Neuron (in vitro differentiated cells): ENCODE results near the gene KCTD15.

Source experiments
- H2AFZ ChIP-seq: one replicate; pipeline ENCODE4 v1.6.1; 2013; ENCODE audit warnings: low read depth, mild to moderate bottlenecking, inconsistent platforms, low read length, moderate library complexity
- H3K27me3 ChIP-seq: one replicate; pipeline ENCODE4 v1.6.1; 2013; ENCODE audit warnings: low read length; ENCODE audit not compliant: insufficient read depth
- H3K36me3 ChIP-seq: one replicate; pipeline ENCODE4 v1.6.1; 2013; ENCODE audit warnings: low read length; ENCODE audit not compliant: insufficient read depth
- H3K4me1 ChIP-seq: one replicate; pipeline ENCODE4 v1.6.1; 2013; ENCODE audit warnings: low read length; ENCODE audit not compliant: insufficient read depth
- H3K4me3 ChIP-seq: 2 replicates; pipeline ENCODE4 v1.5.1; 2013; ENCODE audit warnings: mild to moderate bottlenecking, low read length, moderate library complexity
- H3K9me3 ChIP-seq: one replicate; pipeline ENCODE4 v1.6.1; 2013; ENCODE audit warnings: low read length

The KCTD15 gene

DNA sequence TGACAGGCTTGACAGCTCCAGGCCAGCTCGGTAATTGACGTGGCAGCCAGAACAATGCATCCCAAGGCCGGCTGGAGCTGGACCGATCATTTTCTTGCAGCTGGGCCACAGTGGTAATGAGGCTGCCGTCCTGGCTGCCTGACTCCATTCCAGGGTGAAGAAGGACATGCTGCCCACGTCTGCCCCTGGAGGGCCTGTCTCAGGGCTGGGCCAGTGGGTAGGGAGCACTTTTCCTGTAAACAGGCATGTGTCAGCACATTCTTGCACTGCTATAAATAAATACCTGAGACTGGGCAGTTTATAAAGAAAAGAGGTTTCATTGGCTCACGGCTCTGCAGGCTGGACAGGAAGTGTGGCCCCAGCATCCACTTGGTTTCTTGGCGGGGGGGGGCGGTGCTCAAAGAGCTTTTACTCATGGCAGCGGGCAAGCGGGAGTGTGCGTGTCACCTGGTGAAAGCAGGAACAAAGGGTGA, 38.1 kb upstream of the KCTD15 start:
- Histone ChIP-seq H3K4me1 (peaks cover 8% of the 10 kb centered on the region), H3K27me3 (peaks cover 2% of the 10 kb centered on the region), H3K36me3 (no peaks in the 10 kb centered on the region), H3K9me3 (no peaks in the 10 kb centered on the region), H3K4me3 (no peak overlapping the region), H2AFZ (no peak overlapping the region)

DNA sequence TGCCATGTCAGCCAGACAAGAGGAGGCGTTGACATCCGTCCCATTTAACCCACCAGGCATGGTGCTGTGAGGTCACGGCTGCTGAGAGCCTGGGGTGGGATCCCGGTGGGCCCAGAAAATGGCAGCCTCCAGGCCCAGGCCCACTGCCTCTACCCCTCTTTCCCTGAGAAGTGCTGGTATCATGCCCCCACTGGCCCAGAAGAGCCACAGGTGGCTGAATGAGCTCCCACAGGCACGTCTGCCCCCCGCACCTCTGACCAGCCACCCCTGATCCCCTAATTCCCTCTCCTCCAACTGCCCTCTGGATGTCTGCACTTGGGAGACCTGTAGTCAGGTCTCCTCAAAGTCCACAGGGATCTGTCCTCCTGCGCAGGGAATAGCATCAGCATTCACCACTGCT, 37.3 kb upstream of the KCTD15 start:
- no peaks in the 10 kb centered on the region for H3K9me3 ChIP-seq
- H3K36me3 ChIP-seq = no peaks in the 10 kb centered on the region

DNA sequence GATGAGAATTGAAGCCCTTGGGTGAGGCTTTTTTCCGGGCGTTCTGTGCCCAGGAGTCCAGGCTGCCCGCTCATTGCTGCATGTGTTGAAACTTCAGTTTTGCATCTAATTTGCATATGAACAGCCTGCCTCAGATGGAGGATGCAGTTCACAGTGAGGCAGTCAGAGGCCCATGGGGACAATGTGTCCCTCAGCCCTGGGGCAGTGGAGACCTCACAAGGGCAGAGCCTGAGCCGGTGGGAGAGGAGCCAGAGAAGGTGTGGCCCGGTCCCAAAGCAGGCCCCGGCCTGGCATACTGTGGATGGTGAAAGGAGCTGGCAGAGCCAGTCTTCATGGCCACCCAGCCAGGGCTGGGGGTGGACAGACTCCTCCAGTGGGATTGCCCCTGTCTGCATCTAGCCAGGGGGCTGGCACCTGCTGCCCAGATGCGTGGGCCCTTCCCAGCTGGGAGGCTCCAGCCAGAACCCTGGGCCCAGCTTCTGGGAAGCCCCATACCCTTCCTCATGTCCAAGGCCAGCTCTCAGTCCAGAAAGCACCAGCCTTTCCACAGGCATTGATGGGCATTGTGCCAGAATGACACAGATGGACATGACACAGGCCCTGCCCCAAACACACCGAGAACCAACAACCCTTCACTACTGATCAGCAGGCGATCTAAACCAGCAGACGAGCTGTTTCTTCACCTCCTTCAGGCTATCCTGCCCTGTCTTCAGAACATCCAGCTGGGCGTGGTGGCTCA, 32.9 kb upstream of the KCTD15 start:
- Histone ChIP-seq H3K36me3 (no peaks in the 10 kb centered on the region), H3K4me1 (peaks cover under 1% of the 10 kb centered on the region), H2AFZ (no peak overlapping the region), H3K9me3 (no peaks in the 10 kb centered on the region), H3K4me3 (no peak overlapping the region), H3K27me3 (peaks cover 11% of the 10 kb centered on the region)

More for the DNA sequence above, 37.3 kb upstream of the KCTD15 start:
- Histone ChIP-seq H3K4me1 (peaks cover 8% of the 10 kb centered on the region), H3K27me3 (peaks cover 2% of the 10 kb centered on the region), H2AFZ (no peak overlapping the region), H3K4me3 (no peak overlapping the region)

DNA sequence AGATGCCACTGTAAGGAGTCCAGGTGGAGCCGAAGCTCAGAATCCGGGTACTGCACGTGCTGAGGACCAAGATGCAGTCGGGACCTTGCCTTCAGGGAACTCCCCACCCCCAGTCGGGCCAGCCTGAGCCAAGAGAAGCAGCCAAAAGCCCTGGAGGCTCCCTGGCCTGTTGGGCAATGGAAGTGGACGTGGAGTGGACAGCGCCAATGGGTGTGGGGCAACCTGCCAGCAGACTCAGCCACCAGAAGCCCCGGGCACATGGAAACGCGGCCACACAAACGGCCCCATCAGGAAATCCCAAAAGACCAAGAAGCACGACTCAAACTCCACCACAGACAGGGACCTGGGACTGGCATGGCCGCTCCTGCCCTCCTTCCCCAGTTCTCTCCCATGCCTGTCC, 30.0 kb upstream of the KCTD15 start:
- Histone ChIP-seq H3K4me3 (no peak overlapping the region), H3K36me3 (no peaks in the 10 kb centered on the region), H2AFZ (no peak overlapping the region), H3K9me3 (no peaks in the 10 kb centered on the region), H3K27me3 (peaks cover 11% of the 10 kb centered on the region), H3K4me1 (no peaks in the 10 kb centered on the region)

DNA sequence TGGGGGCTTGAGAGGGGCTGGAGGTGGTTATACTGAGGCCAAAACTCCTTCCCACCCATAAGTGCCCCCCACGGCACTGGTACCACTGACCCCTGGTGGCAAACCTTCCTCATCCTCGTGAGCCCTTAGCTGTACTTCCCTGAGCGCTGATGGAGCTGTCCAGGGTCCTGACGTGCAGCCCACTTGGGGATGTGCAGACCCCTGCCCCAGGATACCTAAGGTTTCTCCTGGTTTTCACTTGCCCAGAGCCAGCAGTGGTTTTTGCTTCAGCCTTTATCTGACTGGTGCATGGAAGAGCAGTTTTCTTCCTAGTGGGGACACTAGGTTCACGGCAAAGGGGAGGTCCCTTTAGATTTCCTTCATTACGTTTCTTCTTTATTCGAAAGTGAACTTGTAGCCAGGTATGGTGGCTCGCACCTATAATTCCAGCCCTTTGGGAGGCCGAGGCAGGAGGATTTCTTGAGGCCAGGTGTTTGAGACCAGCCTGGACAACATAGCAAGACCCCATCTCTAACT, 28.7 kb upstream of the KCTD15 start:
- H3K4me1 ChIP-seq = no peaks in the 10 kb centered on the region
- no peaks in the 10 kb centered on the region for H3K36me3 ChIP-seq
- H3K27me3 ChIP-seq = peaks cover 11% of the 10 kb centered on the region
- no peak overlapping the region for H3K4me3 ChIP-seq
- no peaks in the 10 kb centered on the region for H3K9me3 ChIP-seq
- no peak overlapping the region for H2AFZ ChIP-seq

DNA sequence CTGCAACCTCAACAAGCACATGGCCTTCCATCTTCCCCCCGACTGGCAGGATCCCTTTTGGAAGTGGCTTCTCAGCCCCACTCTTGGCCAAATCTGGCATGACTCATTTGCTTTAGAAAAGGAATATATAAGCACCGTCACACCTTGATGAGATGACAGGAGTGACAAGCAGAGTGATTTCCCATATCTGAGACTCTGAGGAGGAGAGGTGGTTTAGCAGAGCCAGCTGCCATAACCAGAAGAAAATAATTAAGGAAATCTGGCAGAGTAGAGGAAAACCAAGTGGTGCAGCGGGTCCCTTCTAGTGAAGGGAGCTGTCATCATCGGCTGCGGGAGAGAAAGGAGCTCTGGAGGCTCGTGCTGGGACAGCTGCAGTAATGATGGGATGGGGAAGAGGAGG, 27.5 kb upstream of the KCTD15 start:
- no peaks in the 10 kb centered on the region for H3K36me3 ChIP-seq
- peaks cover 11% of the 10 kb centered on the region for H3K27me3 ChIP-seq
- no peak overlapping the region for H3K4me3 ChIP-seq
- H3K9me3 ChIP-seq = no peaks in the 10 kb centered on the region
- H3K4me1 ChIP-seq = no peaks in the 10 kb centered on the region
- H2AFZ ChIP-seq = no peak overlapping the region

DNA sequence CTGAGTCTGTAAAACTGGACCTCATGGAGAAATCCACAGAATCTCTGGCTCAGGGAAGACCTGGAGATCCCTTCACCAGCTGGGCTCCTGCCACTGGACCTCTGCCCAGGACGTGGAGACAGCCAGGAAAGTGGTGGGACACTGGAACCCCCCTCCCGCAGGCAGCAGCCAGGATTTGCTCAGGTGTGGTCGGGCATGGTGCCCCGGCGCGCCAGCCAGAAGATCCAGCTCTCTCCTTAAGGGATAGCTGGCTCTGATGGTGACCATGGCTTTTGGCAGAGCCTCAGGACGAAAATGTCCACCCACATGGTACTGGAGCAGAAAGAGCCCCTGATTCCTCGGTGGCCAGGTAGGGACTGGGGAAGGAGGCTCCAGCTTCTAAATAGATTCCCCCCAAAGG, 26.6 kb upstream of the KCTD15 start:
- Histone ChIP-seq H3K4me3 (no peak overlapping the region), H3K27me3 (peaks cover 9% of the 10 kb centered on the region), H2AFZ (no peak overlapping the region)

DNA sequence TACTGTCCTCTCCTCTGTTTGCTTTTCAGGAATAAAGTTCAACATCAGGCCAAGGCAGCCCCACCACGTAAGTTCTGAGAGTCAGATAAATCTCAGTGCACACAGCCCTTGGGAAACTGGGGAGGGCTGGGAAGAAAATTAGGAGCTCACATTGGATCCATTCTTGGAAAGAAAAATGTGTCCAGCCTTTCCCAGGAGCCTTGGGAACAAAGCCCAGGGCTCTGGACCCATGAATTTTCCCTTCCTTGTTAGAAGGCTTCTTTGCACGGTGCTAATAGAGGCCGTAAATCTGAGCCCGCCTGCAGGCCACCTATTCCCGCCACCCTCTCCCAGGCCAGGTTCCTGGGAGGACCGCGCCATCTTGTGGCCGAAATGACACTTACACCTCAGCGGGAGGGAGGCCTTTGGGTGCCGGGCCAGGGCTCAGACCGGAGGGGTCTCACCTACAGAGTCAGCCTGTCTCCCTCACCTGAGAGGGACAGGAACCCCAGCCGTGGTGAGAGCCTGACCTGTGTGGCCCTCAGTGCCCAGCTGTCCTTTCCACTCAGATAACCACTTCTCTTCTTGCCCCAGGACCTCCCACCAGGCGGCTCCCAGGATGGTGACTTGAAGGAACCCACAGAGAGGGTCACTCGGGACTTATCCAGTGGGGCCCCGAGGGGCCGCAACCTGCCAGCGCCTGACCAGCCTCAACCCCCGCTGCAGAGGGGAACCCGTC, 25.1 kb upstream of the KCTD15 start:
- Histone ChIP-seq H3K27me3 (no peaks in the 10 kb centered on the region), H3K9me3 (no peaks in the 10 kb centered on the region), H2AFZ (no peak overlapping the region)

More for the DNA sequence above, 26.6 kb upstream of the KCTD15 start:
- Histone ChIP-seq H3K36me3 (no peaks in the 10 kb centered on the region), H3K4me1 (no peaks in the 10 kb centered on the region), H3K9me3 (no peaks in the 10 kb centered on the region)

DNA sequence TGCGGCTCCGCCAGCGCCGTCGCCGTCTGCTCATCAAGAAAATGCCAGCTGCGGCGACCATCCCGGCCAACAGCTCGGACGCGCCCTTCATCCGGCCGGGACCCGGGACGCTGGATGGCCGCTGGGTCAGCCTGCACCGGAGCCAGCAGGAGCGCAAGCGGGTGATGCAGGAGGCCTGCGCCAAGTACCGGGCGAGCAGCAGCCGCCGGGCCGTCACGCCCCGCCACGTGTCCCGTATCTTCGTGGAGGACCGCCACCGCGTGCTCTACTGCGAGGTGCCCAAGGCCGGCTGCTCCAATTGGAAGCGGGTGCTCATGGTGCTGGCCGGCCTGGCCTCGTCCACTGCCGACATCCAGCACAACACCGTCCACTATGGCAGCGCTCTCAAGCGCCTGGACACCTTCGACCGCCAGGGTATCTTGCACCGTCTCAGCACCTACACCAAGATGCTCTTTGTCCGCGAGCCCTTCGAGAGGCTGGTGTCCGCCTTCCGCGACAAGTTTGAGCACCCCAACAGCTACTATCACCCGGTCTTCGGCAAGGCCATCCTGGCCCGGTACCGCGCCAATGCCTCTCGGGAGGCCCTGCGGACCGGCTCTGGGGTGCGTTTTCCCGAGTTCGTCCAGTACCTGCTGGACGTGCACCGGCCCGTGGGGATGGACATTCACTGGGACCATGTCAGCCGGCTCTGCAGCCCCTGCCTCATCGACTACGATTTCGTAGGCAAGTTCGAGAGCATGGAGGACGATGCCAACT, 24.4 kb upstream of the KCTD15 start:
- H3K4me3 ChIP-seq = no peak overlapping the region
- H3K27me3 ChIP-seq = no peaks in the 10 kb centered on the region
- H2AFZ ChIP-seq = no peak overlapping the region
- no peaks in the 10 kb centered on the region for H3K36me3 ChIP-seq
- H3K9me3 ChIP-seq = no peaks in the 10 kb centered on the region
- H3K4me1 ChIP-seq = no peaks in the 10 kb centered on the region

More for the DNA sequence above, 25.1 kb upstream of the KCTD15 start:
- no peaks in the 10 kb centered on the region for H3K4me1 ChIP-seq
- no peak overlapping the region for H3K4me3 ChIP-seq
- no peaks in the 10 kb centered on the region for H3K36me3 ChIP-seq

DNA sequence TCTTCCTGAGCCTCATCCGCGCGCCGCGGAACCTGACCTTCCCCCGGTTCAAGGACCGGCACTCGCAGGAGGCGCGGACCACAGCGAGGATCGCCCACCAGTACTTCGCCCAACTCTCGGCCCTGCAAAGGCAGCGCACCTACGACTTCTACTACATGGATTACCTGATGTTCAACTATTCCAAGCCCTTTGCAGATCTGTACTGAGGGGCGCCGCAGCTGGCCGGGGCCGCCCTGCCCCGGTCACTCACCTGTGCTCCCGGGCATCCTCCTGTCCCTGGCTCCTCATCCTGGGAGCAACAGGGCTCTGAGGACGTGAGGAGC, 23.9 kb upstream of the KCTD15 start:
- H3K4me3 ChIP-seq = no peak overlapping the region
- H3K27me3 ChIP-seq = no peaks in the 10 kb centered on the region
- H2AFZ ChIP-seq = no peak overlapping the region
- H3K9me3 ChIP-seq = no peaks in the 10 kb centered on the region
- H3K4me1 ChIP-seq = no peaks in the 10 kb centered on the region
- H3K36me3 ChIP-seq = no peaks in the 10 kb centered on the region

DNA sequence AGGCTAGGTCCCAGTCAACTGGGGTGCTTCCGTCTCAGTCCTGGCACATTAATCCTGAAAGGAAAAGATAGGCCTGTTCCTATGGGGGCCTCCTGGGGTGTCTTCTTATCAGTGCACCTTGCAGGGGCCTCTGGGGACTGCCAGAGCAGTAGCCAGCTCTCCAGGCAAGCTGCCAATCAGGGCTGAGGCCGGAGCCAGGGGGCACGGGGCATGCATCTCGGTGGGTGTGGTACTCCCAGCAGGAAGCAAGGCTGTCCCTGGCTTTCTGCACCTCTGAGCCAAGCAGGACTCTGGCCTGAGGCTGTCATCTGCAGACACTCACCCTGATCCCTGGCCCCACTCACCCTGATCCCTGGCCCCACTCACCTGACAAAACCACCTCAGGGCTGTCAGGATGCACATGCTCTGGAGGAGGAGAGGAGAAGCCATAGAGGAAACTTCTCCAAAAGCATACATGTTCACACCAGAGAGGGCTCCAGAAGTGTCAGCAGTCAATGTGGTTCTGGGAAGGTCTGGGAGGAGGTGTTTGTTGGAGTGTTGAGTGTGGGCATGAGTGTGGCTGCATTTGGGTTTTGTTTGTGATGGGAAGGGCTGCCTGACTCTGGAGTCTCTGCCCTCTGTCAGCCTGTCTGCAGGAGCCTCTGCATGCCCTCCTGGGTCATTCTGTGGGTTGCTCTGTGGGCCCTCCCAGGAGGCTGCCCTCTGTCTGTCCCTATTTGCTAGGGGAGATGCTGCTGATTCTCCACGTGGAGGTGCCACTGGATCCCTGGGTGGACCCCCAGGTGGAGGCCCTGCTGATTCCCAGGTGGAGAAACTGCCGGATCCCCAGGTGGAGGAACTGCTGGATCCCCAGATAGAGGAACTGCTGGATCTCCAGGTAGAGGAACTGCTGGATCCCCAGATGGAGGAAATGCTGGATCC, 22.7 kb upstream of the KCTD15 start:
- H3K9me3 ChIP-seq = no peaks in the 10 kb centered on the region
- H3K27me3 ChIP-seq = peaks cover 7% of the 10 kb centered on the region
- no peak overlapping the region for H2AFZ ChIP-seq
- H3K4me3 ChIP-seq = no peak overlapping the region
- no peaks in the 10 kb centered on the region for H3K36me3 ChIP-seq
- H3K4me1 ChIP-seq = peaks cover 5% of the 10 kb centered on the region

DNA sequence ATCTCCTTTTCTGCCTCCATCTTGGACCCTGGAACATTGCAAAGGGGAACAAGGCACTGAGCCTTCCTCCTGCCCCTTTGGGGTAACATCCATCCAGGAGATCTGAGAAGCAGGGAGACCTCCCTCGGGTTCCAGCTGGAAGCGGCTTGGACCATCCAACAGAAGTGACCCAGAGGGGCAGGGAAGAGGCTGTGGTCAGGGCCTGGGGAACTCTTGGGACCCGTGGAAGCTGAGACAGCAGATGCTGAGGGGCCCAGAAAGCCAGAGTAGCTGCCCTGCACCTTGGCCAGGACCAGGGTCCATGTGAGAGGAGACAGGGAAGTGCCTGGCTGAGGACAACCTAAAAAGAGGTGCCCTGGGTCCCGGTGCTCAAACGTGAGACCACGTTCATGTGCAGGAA, 21.9 kb upstream of the KCTD15 start:
- H3K27me3 ChIP-seq = peaks cover 8% of the 10 kb centered on the region

More for the DNA sequence above, 21.9 kb upstream of the KCTD15 start:
- H3K36me3 ChIP-seq = no peaks in the 10 kb centered on the region
- no peak overlapping the region for H2AFZ ChIP-seq
- H3K4me3 ChIP-seq = no peak overlapping the region
- no peaks in the 10 kb centered on the region for H3K9me3 ChIP-seq
- peaks cover 5% of the 10 kb centered on the region for H3K4me1 ChIP-seq
